Vagina (tissue), 2 donors: ENCODE data around the gene PSMD6.

Experiments
- POLR2AphosphoS5 ChIP-seq, 2 donors: sonication (generic); formaldehyde crosslinking; IDR thresholded peaks; one replicate each; pipeline ENCODE4 v1.9.0; 2017; ENCODE audit warnings: antibody characterized with exemption in 2 of 2, mild to moderate bottlenecking in 2 of 2, low read depth in 1 of 2; ENCODE audit not compliant: insufficient read depth in 1 of 2
- TF ChIP-seq, protein P1 (sequence below), 3 experiments: fragments of 450-650 bp in 2 of 3; fragments of 200-600 bp in 1 of 3; sonication (generic) in 1 of 3; IDR thresholded peaks; one replicate each; pipeline ENCODE4 v1.5.1; 2017 to 2019; ENCODE audit warnings: antibody characterized with exemption in 3 of 3, mild to moderate bottlenecking in 2 of 3, moderate library complexity in 2 of 3

- TF ChIP-seq, protein P1, sequence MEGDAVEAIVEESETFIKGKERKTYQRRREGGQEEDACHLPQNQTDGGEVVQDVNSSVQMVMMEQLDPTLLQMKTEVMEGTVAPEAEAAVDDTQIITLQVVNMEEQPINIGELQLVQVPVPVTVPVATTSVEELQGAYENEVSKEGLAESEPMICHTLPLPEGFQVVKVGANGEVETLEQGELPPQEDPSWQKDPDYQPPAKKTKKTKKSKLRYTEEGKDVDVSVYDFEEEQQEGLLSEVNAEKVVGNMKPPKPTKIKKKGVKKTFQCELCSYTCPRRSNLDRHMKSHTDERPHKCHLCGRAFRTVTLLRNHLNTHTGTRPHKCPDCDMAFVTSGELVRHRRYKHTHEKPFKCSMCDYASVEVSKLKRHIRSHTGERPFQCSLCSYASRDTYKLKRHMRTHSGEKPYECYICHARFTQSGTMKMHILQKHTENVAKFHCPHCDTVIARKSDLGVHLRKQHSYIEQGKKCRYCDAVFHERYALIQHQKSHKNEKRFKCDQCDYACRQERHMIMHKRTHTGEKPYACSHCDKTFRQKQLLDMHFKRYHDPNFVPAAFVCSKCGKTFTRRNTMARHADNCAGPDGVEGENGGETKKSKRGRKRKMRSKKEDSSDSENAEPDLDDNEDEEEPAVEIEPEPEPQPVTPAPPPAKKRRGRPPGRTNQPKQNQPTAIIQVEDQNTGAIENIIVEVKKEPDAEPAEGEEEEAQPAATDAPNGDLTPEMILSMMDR (IDR thresholded peaks at IDR 0.05) = no peak
- no peak for TF ChIP-seq POLR2AphosphoS5 (IDR thresholded peaks at IDR 0.05; ENCODE audit: insufficient read depth in 1 of 2, low read depth in 1 of 2)
These were observed 48.8 kb downstream of the PSMD6 start for GRCh38 chr3:63974451-63974850.
